GM23248 (cell line): ENCODE measurements around the gene DIAPH1.

Experiments used
- EZH2 ChIP-seq: fragments of 200-600 bp; sonication (generic); IDR thresholded peaks from 2 replicates; pipeline ENCODE4 v1.6.1; 2018; ENCODE audit warnings: antibody characterized with exemption, mild to moderate bottlenecking; ENCODE audit not compliant: insufficient read depth, poor library complexity, severe bottlenecking
- EZH2phosphoT487 ChIP-seq: fragments of 200-600 bp; sonication (generic); IDR thresholded peaks from 2 replicates; pipeline ENCODE4 v1.6.1; 2018; ENCODE audit warnings: antibody characterized with exemption, moderate library complexity, mild to moderate bottlenecking, low read depth; ENCODE audit not compliant: insufficient read depth

- TF ChIP-seq EZH2phosphoT487 = no peak
- TF ChIP-seq EZH2 = no peak
Measured at GRCh38 chr5:141636413-141637122, 17.8 kb upstream of the DIAPH1 start, which contains the start of the genes HDAC3 and RELL2.
